GM12864 (cell line): ENCODE results near the gene UBE2V1.

Experiments
- DNase-seq: peaks from one replicate; pipeline ENCODE4 v3.0.0-alpha.2; 2011; ENCODE audit warnings: low read depth
- H3K4me3 ChIP-seq: 2 replicates; pipeline ENCODE4 v1.5.1; 2011; ENCODE audit warnings: mild to moderate bottlenecking, low read depth, low read length, control low read depth
- TF ChIP-seq, protein P1 (sequence below): IDR thresholded peaks from 2 replicates; pipeline ENCODE4 v1.5.1; 2011; ENCODE audit warnings: low read depth, mild to moderate bottlenecking, moderate library complexity, low read length, control low read depth, inconsistent platforms; ENCODE audit errors: missing control alignments

Gene UBE2V1

DNA sequence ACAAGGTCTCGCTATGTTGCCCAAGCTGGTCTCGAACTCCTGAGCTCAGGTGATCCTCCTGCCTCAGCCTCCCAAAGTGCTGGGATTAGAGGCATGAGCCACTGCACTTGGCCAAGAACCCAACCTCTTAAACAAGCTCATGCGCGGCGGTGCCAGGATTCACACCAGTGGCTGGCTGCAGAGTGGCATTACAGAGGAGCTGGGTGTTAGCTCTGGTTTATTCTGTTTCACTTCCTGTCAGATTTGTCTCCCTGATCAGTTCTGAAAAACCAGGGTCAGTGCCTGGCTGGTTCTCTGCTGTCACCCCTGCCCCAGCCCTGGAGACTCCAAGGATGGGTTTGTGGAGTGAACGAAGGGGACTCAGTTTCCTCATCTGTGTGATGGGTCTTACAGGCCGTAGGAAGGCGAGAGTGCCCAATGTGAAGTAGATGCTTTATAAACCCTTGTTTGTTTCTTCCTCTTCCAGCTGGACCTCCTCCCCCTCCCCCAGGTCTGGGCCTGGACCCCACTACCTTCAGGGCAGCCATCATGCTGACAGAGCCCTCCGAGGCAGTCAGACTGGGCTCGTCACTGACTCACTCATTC is 63.4 kb downstream of the UBE2V1 start:
- no peak for DNase-seq
- no peak overlapping the region for H3K4me3 ChIP-seq

DNA sequence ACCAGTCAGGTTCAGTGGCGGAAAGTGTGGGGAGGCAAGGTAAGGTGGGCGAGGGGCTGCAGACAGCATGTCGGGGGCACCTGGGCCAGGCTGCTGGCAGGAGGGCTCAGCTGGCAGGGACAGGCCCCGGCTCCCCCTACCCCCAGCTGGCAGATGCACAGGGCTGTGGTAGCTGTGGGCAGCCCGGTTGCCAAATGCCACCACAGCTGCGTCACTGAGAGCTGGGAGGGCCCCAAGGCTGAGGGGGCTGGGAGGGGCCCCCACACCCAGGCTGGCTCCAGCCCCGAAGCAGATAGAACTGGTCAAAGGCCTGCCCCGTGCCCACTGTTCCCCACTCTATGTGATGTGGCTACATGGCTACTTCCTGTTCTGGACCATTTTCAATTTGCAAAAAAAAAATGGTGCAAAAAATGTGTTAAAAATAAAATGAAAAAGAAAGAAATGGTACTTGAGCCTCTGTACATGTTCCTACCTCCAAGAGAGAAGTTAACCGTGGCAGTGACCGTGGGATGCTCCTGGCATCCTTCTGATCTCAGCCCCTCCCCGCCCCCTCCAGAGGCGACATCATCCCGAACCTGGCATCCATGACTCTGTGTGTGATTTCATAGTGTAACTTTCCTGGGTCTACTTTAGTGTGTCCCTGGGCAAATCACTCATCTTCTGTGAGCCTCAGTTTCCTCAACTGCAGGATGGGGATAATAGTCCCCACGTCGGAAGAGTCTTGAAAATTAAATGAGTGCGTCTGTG is 64.4 kb downstream of the UBE2V1 start:
- TF ChIP-seq, protein P1, sequence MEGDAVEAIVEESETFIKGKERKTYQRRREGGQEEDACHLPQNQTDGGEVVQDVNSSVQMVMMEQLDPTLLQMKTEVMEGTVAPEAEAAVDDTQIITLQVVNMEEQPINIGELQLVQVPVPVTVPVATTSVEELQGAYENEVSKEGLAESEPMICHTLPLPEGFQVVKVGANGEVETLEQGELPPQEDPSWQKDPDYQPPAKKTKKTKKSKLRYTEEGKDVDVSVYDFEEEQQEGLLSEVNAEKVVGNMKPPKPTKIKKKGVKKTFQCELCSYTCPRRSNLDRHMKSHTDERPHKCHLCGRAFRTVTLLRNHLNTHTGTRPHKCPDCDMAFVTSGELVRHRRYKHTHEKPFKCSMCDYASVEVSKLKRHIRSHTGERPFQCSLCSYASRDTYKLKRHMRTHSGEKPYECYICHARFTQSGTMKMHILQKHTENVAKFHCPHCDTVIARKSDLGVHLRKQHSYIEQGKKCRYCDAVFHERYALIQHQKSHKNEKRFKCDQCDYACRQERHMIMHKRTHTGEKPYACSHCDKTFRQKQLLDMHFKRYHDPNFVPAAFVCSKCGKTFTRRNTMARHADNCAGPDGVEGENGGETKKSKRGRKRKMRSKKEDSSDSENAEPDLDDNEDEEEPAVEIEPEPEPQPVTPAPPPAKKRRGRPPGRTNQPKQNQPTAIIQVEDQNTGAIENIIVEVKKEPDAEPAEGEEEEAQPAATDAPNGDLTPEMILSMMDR: no peak
- no peak for DNase-seq
- no peak overlapping the region for H3K4me3 ChIP-seq

More for the DNA sequence above, 63.4 kb downstream of the UBE2V1 start:
- TF ChIP-seq, protein P1: no peak

DNA sequence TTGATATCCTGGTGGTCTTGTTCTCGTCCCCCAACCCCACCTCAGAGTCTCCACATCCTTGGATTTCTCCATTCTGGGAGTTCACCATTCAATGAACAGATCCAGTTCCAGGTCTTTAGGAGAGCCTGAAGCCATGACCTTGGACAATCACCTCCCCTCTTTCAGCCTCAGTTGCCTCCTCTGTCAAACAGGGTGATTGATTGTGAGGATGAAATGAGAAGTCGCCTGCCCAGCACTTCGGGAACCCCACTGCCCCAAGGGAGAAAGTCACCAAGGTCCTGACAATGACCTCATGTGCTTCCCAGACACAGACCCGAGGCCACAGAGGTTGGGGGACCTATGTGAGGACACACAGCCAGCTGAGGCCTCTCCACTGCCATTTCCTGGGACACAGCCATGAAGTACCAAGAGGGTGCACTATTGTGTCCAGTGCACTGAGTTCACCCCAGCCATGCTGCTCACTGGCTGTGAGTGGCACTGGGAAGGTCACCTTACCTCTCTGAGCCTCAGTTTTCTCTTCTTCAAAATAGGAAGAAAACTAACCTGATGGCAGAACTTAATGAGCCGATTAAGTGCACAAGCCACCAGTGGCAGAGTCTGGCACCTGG is 68.5 kb downstream of the UBE2V1 start:
- H3K4me3 ChIP-seq: no peak overlapping the region
- no peak for DNase-seq
- TF ChIP-seq, protein P1: no peak

DNA sequence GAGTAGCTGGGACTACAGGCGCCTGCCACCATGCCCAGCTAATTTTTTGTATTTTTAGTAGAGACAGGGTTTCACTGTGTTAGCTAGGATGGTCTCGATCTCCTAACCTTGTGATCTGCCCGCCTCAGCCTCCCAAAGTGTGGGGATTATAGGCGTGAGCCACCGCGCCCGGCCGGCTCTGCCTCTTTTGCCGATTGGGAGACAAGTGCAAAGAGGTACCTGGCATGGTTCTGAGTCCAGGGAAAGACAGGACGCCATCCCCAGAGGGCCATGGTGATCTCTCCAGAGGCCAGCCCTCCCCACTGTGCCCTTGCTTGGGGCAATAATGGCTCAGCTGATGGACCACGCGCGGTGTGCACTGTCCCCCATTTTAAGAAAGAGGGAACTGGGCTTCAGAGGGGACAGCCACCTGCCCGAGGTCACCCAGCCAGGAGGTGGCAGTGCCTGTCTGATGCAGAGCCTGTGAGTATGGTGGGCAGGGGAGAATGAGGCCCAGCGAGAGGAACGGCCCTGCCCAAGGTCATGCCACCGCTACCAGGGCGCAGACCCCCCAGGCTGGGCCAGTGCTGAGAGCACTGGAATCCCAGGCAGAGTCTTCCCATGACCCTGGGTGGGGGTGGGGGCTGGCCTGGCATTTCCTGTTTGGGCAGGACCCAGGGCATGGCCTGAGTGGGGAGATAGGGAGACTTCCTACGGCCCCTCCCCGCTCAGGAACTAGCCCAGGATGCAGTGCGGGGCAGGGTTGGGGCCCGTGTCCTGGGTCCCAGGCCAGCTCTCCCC is 69.2 kb downstream of the UBE2V1 start:
- TF ChIP-seq, protein P1: no peak
- no peak overlapping the region for H3K4me3 ChIP-seq
- no peak for DNase-seq

DNA sequence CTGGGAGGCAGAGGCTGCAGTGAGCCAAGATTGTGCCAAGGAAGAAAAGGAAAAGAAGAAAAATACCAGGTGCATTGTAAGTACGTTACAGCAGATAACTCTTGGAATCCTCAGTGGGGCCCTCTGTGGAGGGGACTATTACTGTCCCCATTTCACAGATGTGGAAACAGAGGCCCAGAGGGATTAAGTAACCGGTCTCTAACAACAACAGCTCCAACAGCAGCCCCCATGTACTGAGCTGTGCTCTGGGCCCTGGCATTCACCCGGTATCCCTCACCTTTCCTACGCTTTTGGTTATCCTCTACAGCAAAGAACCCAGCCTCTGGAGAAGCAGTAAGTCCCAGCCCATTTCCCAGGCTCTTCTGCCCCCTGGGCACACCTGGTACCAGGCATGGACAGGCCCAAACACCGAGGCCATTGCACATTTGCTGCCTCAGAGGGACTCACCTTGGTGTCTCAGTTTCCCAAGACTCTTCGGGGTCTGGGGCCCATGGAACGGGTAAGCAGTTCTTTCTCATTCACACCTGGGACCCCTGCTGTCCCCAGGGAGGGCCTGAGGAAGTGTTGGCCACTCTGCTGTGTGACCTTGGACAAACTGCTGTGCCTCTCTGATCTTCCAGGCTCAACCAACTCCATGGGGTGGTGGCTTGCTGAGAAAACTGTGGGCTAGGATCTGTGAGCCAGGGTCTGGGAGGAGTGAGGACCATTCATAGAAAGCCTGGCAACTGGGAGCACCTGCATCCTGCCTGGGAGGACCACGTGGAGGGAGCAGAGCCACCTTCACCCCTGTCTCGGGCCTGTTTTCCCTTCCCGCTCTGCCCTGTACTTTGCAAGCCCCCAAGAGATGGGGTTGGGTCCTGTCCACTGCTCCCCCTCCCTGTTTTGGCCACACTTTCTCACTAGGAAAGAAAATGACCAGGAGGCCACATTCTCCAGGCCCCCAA is 70.3 kb downstream of the UBE2V1 start:
- TF ChIP-seq, protein P1: no peak
- no peak overlapping the region for H3K4me3 ChIP-seq
- DNase-seq: no peak
